SK-N-SH (cell line): ENCODE data around the gene USP36. TPM values are rescaled to one million over a fixed set of nuclear protein-coding genes. Genes with fewer than 3 reads are reported as not detected.

Source experiments
- CTCF ChIA-PET: fragments of 300-600, 350-600 bp; formaldehyde crosslinking; extraction: SDS; loops from one replicate; lab custom pipeline; 2021; lab: Yijun Ruan, JAX
- POLR2A ChIA-PET: fragments of 350-600 bp; sonication (Branson Sonifier 250); formaldehyde crosslinking; extraction: SDS; loops from one replicate; lab custom pipeline; 2020; ENCODE audit warnings: antibody characterized with exemption, inconsistent platforms; lab: Yijun Ruan, JAX
- DNase-seq: peaks from one replicate; pipeline ENCODE4 v3.0.0; 2012
- H2AFZ ChIP-seq: fragments of 200-600 bp; sonication (generic); 2 replicates; pipeline ENCODE4 v1.8.1; 2016; ENCODE audit warnings: antibody characterized with exemption, mild to moderate bottlenecking, low read depth
- H3F3A ChIP-seq: fragments of 200-600 bp; sonication (generic); replicated peaks from 2 replicates; pipeline ENCODE3; 2016; ENCODE audit warnings: antibody characterized with exemption, mild to moderate bottlenecking; ENCODE audit not compliant: insufficient read depth
- H3K27ac ChIP-seq, 2 experiments: fragments of 200-500 bp in 1 of 2; fragments of 200-600 bp in 1 of 2; sonication (Bioruptor generic) in 1 of 2; sonication (generic), shearing (Covaris generic) in 1 of 2; 2 replicates each; pipeline versions ENCODE4 v1.5.1 to v1.6.1; 2014 to 2016; ENCODE audit warnings: low read depth in 2 of 2, inconsistent platforms in 1 of 2, low read length in 1 of 2, mild to moderate bottlenecking in 1 of 2, mixed read lengths in 1 of 2
- H3K27me3 ChIP-seq: fragments of 200-600 bp; sonication (generic), shearing (Covaris generic); 2 replicates; pipeline ENCODE4 v1.6.1; 2016; ENCODE audit warnings: mixed run types; ENCODE audit not compliant: insufficient read depth
- H3K36me3 ChIP-seq, 2 experiments: fragments of 200-500 bp in 1 of 2; fragments of 200-600 bp in 1 of 2; sonication (Bioruptor generic) in 1 of 2; sonication (generic) in 1 of 2; replicated peaks in 1 of 2; 2 replicates each; pipeline versions ENCODE3 to v1.5.1; 2014 to 2016; ENCODE audit warnings: low read length in 1 of 2, mild to moderate bottlenecking in 1 of 2; ENCODE audit not compliant: insufficient read depth in 2 of 2, control insufficient read depth in 1 of 2
- H3K4me1 ChIP-seq, 2 experiments: fragments of 200-500 bp in 1 of 2; fragments of 200-600 bp in 1 of 2; sonication (Bioruptor generic) in 1 of 2; sonication (generic), shearing (Covaris generic) in 1 of 2; 2 replicates each; pipeline versions ENCODE4 v1.5.1 to v1.6.1; 2014 to 2016; ENCODE audit warnings: low read depth in 1 of 2, low read length in 1 of 2, mixed run types in 1 of 2; ENCODE audit not compliant: insufficient read depth in 2 of 2, control insufficient read depth in 1 of 2
- H3K4me2 ChIP-seq: fragments of 200-600 bp; sonication (generic), shearing (Covaris generic); 2 replicates; pipeline ENCODE4 v1.6.1; 2017; ENCODE audit warnings: mixed run types
- H3K4me3 ChIP-seq, 2 experiments: fragments of 200-500 bp in 1 of 2; fragments of 200-600 bp in 1 of 2; sonication (Bioruptor generic) in 1 of 2; sonication (generic), shearing (Covaris generic) in 1 of 2; 2 replicates each; pipeline versions ENCODE4 v1.5.1 to v1.8.1; 2014 to 2016; ENCODE audit warnings: low read depth in 2 of 2, inconsistent platforms in 1 of 2, low read length in 1 of 2, mild to moderate bottlenecking in 1 of 2, mixed read lengths in 1 of 2, moderate library complexity in 1 of 2
- H3K79me2 ChIP-seq: fragments of 200-600 bp; sonication (generic); 2 replicates; pipeline ENCODE4 v1.8.1; 2017; ENCODE audit warnings: mild to moderate bottlenecking; ENCODE audit not compliant: insufficient read depth
- H3K9ac ChIP-seq: fragments of 200-600 bp; sonication (generic); 2 replicates; pipeline ENCODE4 v1.6.1; 2017; ENCODE audit warnings: mixed run types
- H3K9me2 ChIP-seq: fragments of 200-600 bp; sonication (generic); 2 replicates; pipeline ENCODE4 v1.6.1; 2017; ENCODE audit warnings: mixed run types
- H3K9me3 ChIP-seq: fragments of 200-600 bp; sonication (generic); 2 replicates; pipeline ENCODE4 v1.6.1; 2017; ENCODE audit warnings: mixed run types, mild to moderate bottlenecking, moderate library complexity
- H4K20me1 ChIP-seq: fragments of 200-600 bp; sonication (generic); 2 replicates; pipeline ENCODE4 v1.6.1; 2017; ENCODE audit warnings: mild to moderate bottlenecking, mixed run types; ENCODE audit not compliant: insufficient read depth
- CHD2 ChIP-seq: fragments of 150-350 bp; IDR thresholded peaks from 2 replicates; pipeline ENCODE4 v1.6.1; 2018; ENCODE audit warnings: low read length; ENCODE audit not compliant: partially characterized antibody
- ELF1 ChIP-seq: IDR thresholded peaks from 2 replicates; pipeline ENCODE4 v1.4.0; 2012
- EP300 ChIP-seq, 2 experiments: IDR thresholded peaks; 2 replicates each; pipeline versions ENCODE4 v1.4.0 to v1.6.1; 2012; ENCODE audit warnings: borderline replicate concordance in 1 of 2, low read depth in 1 of 2, low read length in 1 of 2
- FOSL2 ChIP-seq: IDR thresholded peaks from 2 replicates; pipeline ENCODE4 v1.4.0; 2012; ENCODE audit warnings: low read depth, mild to moderate bottlenecking, moderate library complexity, borderline replicate concordance
- FOXM1 ChIP-seq: IDR thresholded peaks from 2 replicates; pipeline ENCODE4 v1.4.0; 2012; ENCODE audit warnings: low read depth, mild to moderate bottlenecking
- GABPA ChIP-seq: IDR thresholded peaks from 2 replicates; pipeline ENCODE4 v1.4.0; 2012; ENCODE audit warnings: low read depth, mild to moderate bottlenecking
- GATA2 ChIP-seq: sonication (generic); formaldehyde crosslinking; IDR thresholded peaks from 2 replicates; pipeline ENCODE4 v1.5.0; 2020; ENCODE audit warnings: mild to moderate bottlenecking, missing genetic modification reagents
- JUND ChIP-seq: IDR thresholded peaks from 2 replicates; pipeline ENCODE4 v1.4.0; 2012
- MEF2A ChIP-seq: IDR thresholded peaks from 2 replicates; pipeline ENCODE4 v1.4.0; 2012; ENCODE audit warnings: low read depth, borderline replicate concordance
- NFIC ChIP-seq: IDR thresholded peaks from 2 replicates; pipeline ENCODE4 v1.4.0; 2012; ENCODE audit warnings: borderline replicate concordance
- NRF1 ChIP-seq: IDR thresholded peaks from 2 replicates; pipeline ENCODE4 v1.6.1; 2012; ENCODE audit warnings: low read depth, mild to moderate bottlenecking, low read length
- POLR2AphosphoS5 ChIP-seq: IDR thresholded peaks from 2 replicates; pipeline ENCODE4 v1.6.1; 2012; ENCODE audit warnings: low read depth, low read length
- RCOR1 ChIP-seq: fragments of 150-350 bp; IDR thresholded peaks from 2 replicates; pipeline ENCODE4 v1.6.1; 2017; ENCODE audit warnings: antibody characterized with exemption, low read length
- REST ChIP-seq: IDR thresholded peaks from 2 replicates; pipeline ENCODE4 v1.6.1; 2012; ENCODE audit warnings: mild to moderate bottlenecking, low read depth, low read length, moderate library complexity
- SIN3A ChIP-seq: IDR thresholded peaks from 2 replicates; pipeline ENCODE4 v1.6.1; 2012; ENCODE audit warnings: low read depth, mild to moderate bottlenecking, low read length, moderate library complexity, borderline replicate concordance
- SMC3 ChIP-seq: IDR thresholded peaks from 2 replicates; pipeline ENCODE4 v1.6.1; 2012; ENCODE audit warnings: low read depth, low read length, improper control_type of control experiment
- TEAD4 ChIP-seq: IDR thresholded peaks from 2 replicates; pipeline ENCODE4 v1.4.0; 2012; ENCODE audit warnings: mild to moderate bottlenecking, borderline replicate concordance; ENCODE audit not compliant: insufficient read depth
- USF1 ChIP-seq: IDR thresholded peaks from 2 replicates; pipeline ENCODE4 v1.4.0; 2012; ENCODE audit warnings: low read depth, borderline replicate concordance
- WGBS: methylation state at CpG from one replicate; pipeline ENCODE4 v1.1.6; 2017; ENCODE audit warnings: low lambda C conversion rate; 5-methylcytosine and 5-hydroxymethylcytosine counted together
- polyA plus RNA-seq, 3 experiments: library from polyadenylated mRNA; depleted of rRNA; stranded (reverse); fragments of >200 nt; gene quantifications; 2 replicates each; pipeline ENCODE4 v1.2.3, GENCODE V29; 2012
- TF ChIP-seq, protein P1 (sequence below): fragments of 150-350 bp; IDR thresholded peaks from 2 replicates; pipeline ENCODE4 v1.6.1; 2017; ENCODE audit warnings: antibody characterized with exemption, low read length, low read depth, borderline replicate concordance

USP36 gene
- polyA plus RNA-seq, 1 of the 3 experiments (the other 2 are of a cell fraction) = 34.6 TPM

GRCh38 chr17:78826421-78826820 is 14.2 kb downstream of the USP36 start:
- H3K36me3 ChIP-seq = peaks cover 54 to 70% of the 10 kb centered on the region in 2 experiments
- no peak overlapping the region for H3K4me2 ChIP-seq
- no peak overlapping the region for H3K4me3 ChIP-seq
- DNase-seq = no peak
- CTCF ChIA-PET = interaction anchor here (0.6 to 1.7 kb wide), 3 partner anchors 27 to 167 kb away, joined by 3 to 5 read pairs (median 4); no protein-coding TSS in a partner anchor
- no peaks in the 10 kb centered on the region for H3K9me3 ChIP-seq
- H2AFZ ChIP-seq = no peak overlapping the region
- TF ChIP-seq REST (no peak), FOSL2 (no peak), ELF1 (no peak), USF1 (no peak), EP300 (IDR thresholded peaks at IDR 0.05; ENCODE audit: borderline replicate concordance in 1 of 2, low read depth in 1 of 2, low read length in 1 of 2) (no peak), JUND (no peak), FOXM1 (no peak), SMC3 (no peak), RCOR1 (no peak), GABPA (no peak), SIN3A (no peak), CHD2 (no peak), GATA2 (CRISPR knock-in tag) (no peak), POLR2AphosphoS5 (no peak), MEF2A (no peak), NFIC (no peak), TEAD4 (no peak), NRF1 (no peak)
- TF ChIP-seq, protein P1, sequence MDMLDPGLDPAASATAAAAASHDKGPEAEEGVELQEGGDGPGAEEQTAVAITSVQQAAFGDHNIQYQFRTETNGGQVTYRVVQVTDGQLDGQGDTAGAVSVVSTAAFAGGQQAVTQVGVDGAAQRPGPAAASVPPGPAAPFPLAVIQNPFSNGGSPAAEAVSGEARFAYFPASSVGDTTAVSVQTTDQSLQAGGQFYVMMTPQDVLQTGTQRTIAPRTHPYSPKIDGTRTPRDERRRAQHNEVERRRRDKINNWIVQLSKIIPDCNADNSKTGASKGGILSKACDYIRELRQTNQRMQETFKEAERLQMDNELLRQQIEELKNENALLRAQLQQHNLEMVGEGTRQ = no peak
- POLR2A ChIA-PET = no interaction called here
- H4K20me1 ChIP-seq = peaks cover 40% of the 10 kb centered on the region
- no peak overlapping the region for H3K27ac ChIP-seq
- peaks cover 67% of the 10 kb centered on the region for H3K79me2 ChIP-seq
- peaks cover 20% of the 10 kb centered on the region for H3F3A ChIP-seq
- H3K4me1 ChIP-seq = peaks cover 14 to 16% of the 10 kb centered on the region in 2 experiments; a peak in 3 of 4 replicates
- H3K27me3 ChIP-seq = no peaks in the 10 kb centered on the region
- no peaks in the 10 kb centered on the region for H3K9me2 ChIP-seq
- 94% methylated on average over 5 of the region's 5 CpGs for WGBS
- no peak overlapping the region for H3K9ac ChIP-seq
